Prostate gland (tissue), 2 donors: ENCODE results near the gene ANXA4. TPM values are rescaled to one million over a fixed set of nuclear protein-coding genes. Genes with fewer than 3 reads are reported as not detected.
"Not testable (repeated sequence)": the region's sequence is repeated elsewhere in the genome, so short reads cannot be mapped to it uniquely, and the experiment has no call there.

Experiments
- DNase-seq: peaks from one replicate; pipeline ENCODE4 v3.0.0-alpha.2; 2019; ENCODE audit warnings: low spot score
- H3K27ac ChIP-seq, 2 donors: fragments of 200-600 bp; sonication (generic); 2 replicates each; pipeline ENCODE4 v1.5.1; 2017 to 2019
- H3K27me3 ChIP-seq: fragments of 200-600 bp; sonication (generic); replicated peaks from 2 replicates; pipeline ENCODE4 v1.5.1; 2019; ENCODE audit not compliant: insufficient read depth
- H3K36me3 ChIP-seq, 2 donors: fragments of 200-600 bp; sonication (generic); 1 replicate in 1 of 2; 2 replicates in 1 of 2; pipeline versions ENCODE4 v1.5.1 to v1.8.1; 2017 to 2019
- H3K4me1 ChIP-seq: fragments of 200-600 bp; sonication (generic); replicated peaks from 2 replicates; pipeline ENCODE4 v1.5.1; 2019
- H3K4me3 ChIP-seq, 2 donors: fragments of 200-600 bp; sonication (generic); 2 replicates each; pipeline ENCODE4 v1.5.1; 2017 to 2019
- H3K9me3 ChIP-seq: fragments of 200-600 bp; sonication (generic); 2 replicates; pipeline ENCODE4 v1.5.1; 2017
- CTCF ChIP-seq, 4 experiments: fragments of 200-600 bp in 2 of 4; fragments of 450-650 bp in 2 of 4; sonication (generic) in 2 of 4; IDR thresholded peaks; 1 replicate in 3 of 4; 2 replicates in 1 of 4; pipeline ENCODE4 v1.5.1; 2016 to 2019; ENCODE audit warnings: antibody characterized with exemption in 4 of 4, mild to moderate bottlenecking in 2 of 4, moderate library complexity in 2 of 4
- POLR2A ChIP-seq: fragments of 450-650 bp; IDR thresholded peaks from one replicate; pipeline ENCODE4 v1.6.1; 2016; ENCODE audit warnings: antibody characterized with exemption, mild to moderate bottlenecking
- POLR2AphosphoS5 ChIP-seq: sonication (generic); formaldehyde crosslinking; IDR thresholded peaks from one replicate; pipeline ENCODE4 v1.6.1; 2017; ENCODE audit warnings: antibody characterized with exemption
- WGBS: methylation state at CpG from one replicate; pipeline ENCODE4 v1.1.5; 2018; 5-methylcytosine and 5-hydroxymethylcytosine counted together
- intact Hi-C: fragments of 100-400 bp; cut with DNase I; formaldehyde crosslinking; loops from one replicate; pipeline ENCODE4 v1.14.2; 2022
- total RNA-seq, 2 donors: library from RNA; depleted of rRNA; stranded (reverse); fragments of >200 nt; gene quantifications; one replicate each; pipeline ENCODE4 v1.1.0, GENCODE V29; 2016

ANXA4 gene
- total RNA-seq, 2 donors from 2014 or later: 37.7 to 40.1 TPM

GRCh38 chr2:69704446-69704845 lies 37.5 kb upstream of the ANXA4 start:
- H3K27me3 ChIP-seq: no peaks in the 10 kb centered on the region
- TF ChIP-seq POLR2A (no peak), POLR2AphosphoS5 (peak; percentile 69)
- H3K4me3 ChIP-seq: no peak overlapping the region
- DNase-seq: peak; percentile 58
- H3K4me1 ChIP-seq: no peaks in the 10 kb centered on the region
- no peak overlapping the region for H3K27ac ChIP-seq
- intact Hi-C loops: no loop called here
- H3K9me3 ChIP-seq: no peaks in the 10 kb centered on the region
- WGBS: 50% methylated on average over 5 of the region's 5 CpGs
- no peaks in the 10 kb centered on the region for H3K36me3 ChIP-seq

GRCh38 chr2:69709290-69709689 lies 32.6 kb upstream of the ANXA4 start:
- Histone ChIP-seq H3K4me1 (no peaks in the 10 kb centered on the region), H3K27ac (no peak overlapping the region), H3K27me3 (no peaks in the 10 kb centered on the region), H3K9me3 (no peaks in the 10 kb centered on the region), H3K4me3 (no peak overlapping the region), H3K36me3 (no peaks in the 10 kb centered on the region)
- no peak for DNase-seq
- TF ChIP-seq CTCF (IDR thresholded peaks at IDR 0.05) (no peak), POLR2A (no peak), POLR2AphosphoS5 (no peak)
- intact Hi-C loops: no loop called here
- 38% methylated on average over 5 of the region's 5 CpGs for WGBS

GRCh38 chr2:69711971-69712370 lies 30.0 kb upstream of the ANXA4 start:
- Histone ChIP-seq H3K27ac (no peak overlapping the region), H3K36me3 (no peaks in the 10 kb centered on the region), H3K4me1 (no peaks in the 10 kb centered on the region), H3K27me3 (no peaks in the 10 kb centered on the region), H3K4me3 (no peak overlapping the region), H3K9me3 (no peaks in the 10 kb centered on the region)
- WGBS: 87% methylated on average over 3 of the region's 3 CpGs
- TF ChIP-seq POLR2A (no peak), CTCF (IDR thresholded peaks at IDR 0.05) (no peak), POLR2AphosphoS5 (no peak)
- no peak for DNase-seq
- intact Hi-C loops: loop anchor here (5.0 to 10.0 kb wide), 3 partner anchors 145 to 767 kb away; partner anchors contain the start of gene ANTXR1

GRCh38 chr2:69714024-69714423 lies 27.9 kb upstream of the ANXA4 start:
- intact Hi-C loops: loop anchor here (5.0 to 10.0 kb wide), 3 partner anchors 147 to 769 kb away; partner anchors contain the start of gene ANTXR1
- H3K4me3 ChIP-seq: no peak overlapping the region
- 96% methylated on average over 6 of the region's 6 CpGs for WGBS
- no peak for DNase-seq
- no peaks in the 10 kb centered on the region for H3K4me1 ChIP-seq
- H3K9me3 ChIP-seq: no peaks in the 10 kb centered on the region
- no peaks in the 10 kb centered on the region for H3K36me3 ChIP-seq
- H3K27ac ChIP-seq: no peak overlapping the region
- TF ChIP-seq POLR2A (no peak), POLR2AphosphoS5 (no peak), CTCF (IDR thresholded peaks at IDR 0.05) (no peak)
- H3K27me3 ChIP-seq: no peaks in the 10 kb centered on the region

GRCh38 chr2:69714539-69715220 lies 27.3 kb upstream of the ANXA4 start:
- not testable (repeated sequence) for H3K9me3 ChIP-seq, H3K36me3 ChIP-seq, H3K4me1 ChIP-seq, H3K27me3 ChIP-seq, H3K27ac ChIP-seq, H3K4me3 ChIP-seq
- intact Hi-C loops: loop anchor here (5.0 to 10.0 kb wide), 3 partner anchors 147 to 770 kb away; partner anchors contain the start of gene ANTXR1
- WGBS: 24% methylated on average over 9 of the region's 9 CpGs
- DNase-seq: peak; percentile 86
- TF ChIP-seq CTCF (IDR thresholded peaks at IDR 0.05) (peak; percentile 32 to 84 (median 78)), POLR2AphosphoS5 (peak; percentile 54)
